Smooth muscle cell (in vitro differentiated cells): Measurements from ENCODE around the gene TRIM41. TPM values are rescaled to one million over a fixed set of nuclear protein-coding genes. Genes with fewer than 3 reads are reported as not detected.
A peak's percentile ranks its signal among the peaks of the same experiment; 100 is the strongest.

Experiments
- DNase-seq: peaks from one replicate; lab custom pipeline; 2025; ENCODE audit not compliant: unreplicated experiment; lab: John Stamatoyannopoulos, UW
- H2AFZ ChIP-seq: fragments of 200-600 bp; sonication (generic); 2 replicates; pipeline ENCODE4 v1.6.0; 2016; ENCODE audit warnings: antibody characterized with exemption, low read depth, mild to moderate bottlenecking
- H3F3A ChIP-seq: fragments of 200-600 bp; sonication (generic); 2 replicates; pipeline ENCODE4 v1.6.0; 2017; ENCODE audit warnings: antibody characterized with exemption, low read depth
- H3K27ac ChIP-seq: fragments of 200-600 bp; sonication (generic); 2 replicates; pipeline ENCODE4 v1.5.1; 2016; ENCODE audit warnings: low read depth, mild to moderate bottlenecking
- H3K27me3 ChIP-seq: fragments of 200-600 bp; sonication (generic); 2 replicates; pipeline ENCODE4 v1.6.1; 2016; ENCODE audit warnings: low read depth, mild to moderate bottlenecking
- H3K36me3 ChIP-seq: fragments of 200-600 bp; sonication (generic); 2 replicates; pipeline ENCODE4 v1.5.1; 2016; ENCODE audit warnings: low read depth
- H3K4me1 ChIP-seq: fragments of 200-600 bp; sonication (generic); 2 replicates; pipeline ENCODE4 v1.5.1; 2016; ENCODE audit warnings: low read depth
- H3K4me2 ChIP-seq: fragments of 200-600 bp; sonication (generic); 2 replicates; pipeline ENCODE4 v1.6.0; 2016; ENCODE audit warnings: mild to moderate bottlenecking
- H3K4me3 ChIP-seq: fragments of 200-600 bp; sonication (generic); 2 replicates; pipeline ENCODE4 v1.5.1; 2016; ENCODE audit warnings: mild to moderate bottlenecking
- H3K79me2 ChIP-seq: fragments of 200-600 bp; sonication (generic); 2 replicates; pipeline ENCODE4 v1.6.0; 2016; ENCODE audit warnings: low read depth, mild to moderate bottlenecking
- H3K9ac ChIP-seq: fragments of 200-600 bp; sonication (generic); 2 replicates; pipeline ENCODE4 v1.6.0; 2016; ENCODE audit warnings: low read depth
- H3K9me3 ChIP-seq: fragments of 200-600 bp; sonication (generic); replicated peaks from 2 replicates; pipeline ENCODE4 v1.5.1; 2016; ENCODE audit warnings: low read depth
- H4K20me1 ChIP-seq: fragments of 200-600 bp; sonication (generic); 2 replicates; pipeline ENCODE4 v1.6.0; 2016; ENCODE audit warnings: low read depth
- WGBS: methylation state at CpG from one replicate; pipeline ENCODE4 v1.1.7; 2016; ENCODE audit warnings: low lambda C conversion rate; 5-methylcytosine and 5-hydroxymethylcytosine counted together
- polyA plus RNA-seq: library from polyadenylated mRNA; unstranded; fragments of >200 nt; fragmentation: Nextera tagmentation; extraction: Ambion mirVana; gene quantifications from 2 replicates; pipeline ENCODE4 v1.2.1, GENCODE V29; 2016
- total RNA-seq: library from RNA; depleted of rRNA; stranded (reverse); fragments of >200 nt; gene quantifications from 2 replicates; pipeline ENCODE4 v1.2.3, GENCODE V29; 2014
- TF ChIP-seq, protein P1 (sequence below): fragments of 200-600 bp; sonication (generic); IDR thresholded peaks from 2 replicates; pipeline ENCODE4 v1.5.1; 2017; ENCODE audit warnings: borderline replicate concordance, mild to moderate bottlenecking, antibody characterized with exemption; ENCODE audit not compliant: insufficient read depth, poor library complexity, severe bottlenecking

TRIM41 gene
- total and polyA plus RNA-seq, 2 experiments from 2014 or later, result 2.4 to 7.5 TPM

DNA sequence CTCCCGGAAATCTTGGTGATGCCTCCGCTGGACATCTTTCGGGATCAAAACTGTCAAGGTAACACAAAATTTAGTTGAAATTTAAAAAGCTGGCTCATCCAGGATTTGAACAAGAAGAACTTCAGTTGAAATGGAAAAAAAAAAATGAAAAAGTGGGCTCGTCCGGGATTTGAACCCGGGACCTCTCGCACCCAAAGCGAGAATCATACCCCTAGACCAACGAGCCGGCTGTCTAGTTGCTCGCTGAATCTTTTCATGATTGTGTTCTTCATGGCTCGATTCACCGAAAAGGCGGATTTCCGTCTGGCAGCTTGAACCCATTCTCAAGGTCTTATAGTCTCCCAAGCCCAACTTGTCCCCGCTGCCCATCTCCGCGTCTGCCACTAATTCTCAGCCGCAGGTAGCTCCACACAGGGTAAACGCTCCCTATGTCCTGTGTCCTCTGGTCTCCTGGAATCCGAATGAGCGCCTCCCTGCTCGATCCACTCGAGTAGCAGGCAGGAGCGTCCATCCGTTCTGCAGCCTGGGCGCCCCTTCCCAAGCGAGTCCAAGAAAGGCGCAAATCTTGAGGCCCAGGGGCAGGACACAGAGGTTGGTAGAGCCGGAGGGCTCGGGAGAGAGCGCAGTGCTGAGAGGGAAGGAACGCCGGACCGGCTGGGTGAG, 34.2 kb upstream of the TRIM41 start:
- H3K4me3 ChIP-seq, result peak overlapping the region; percentile 73
- DNase-seq, result no peak

DNA sequence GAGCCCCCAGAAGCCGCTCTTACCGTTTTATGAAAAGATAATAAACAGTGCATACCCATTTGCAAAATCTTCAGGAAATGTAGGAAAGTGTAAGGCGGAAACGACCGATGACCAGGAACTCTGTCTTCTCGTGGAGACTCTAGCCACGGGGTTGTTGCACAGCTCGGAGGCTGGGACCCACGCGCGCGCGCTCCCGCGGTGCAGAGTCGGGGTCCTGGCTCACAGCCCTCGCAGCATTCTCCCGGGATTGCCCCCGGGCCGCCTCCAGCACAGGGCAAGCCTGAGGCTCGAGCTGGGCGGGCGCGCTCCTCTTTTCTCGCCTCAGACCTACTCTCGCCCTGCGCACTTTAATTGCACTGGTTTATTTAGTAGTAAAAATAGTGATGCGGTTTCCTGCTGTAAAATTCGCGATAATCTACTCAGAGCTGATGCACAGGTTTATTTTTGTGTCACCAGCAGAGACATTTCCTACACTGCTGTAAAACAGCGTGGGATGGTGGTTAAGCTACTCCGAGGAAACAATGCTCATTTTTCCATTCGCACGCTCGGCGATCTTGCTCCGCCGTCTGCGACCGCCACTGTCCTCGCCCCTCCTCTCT, 33.6 kb upstream of the TRIM41 start:
- Histone ChIP-seq H3K27ac (no peak overlapping the region), H3K4me3 (peak overlapping the region; percentile 73), H3F3A (peaks cover 3% of the 10 kb centered on the region), H3K4me2 (peak overlapping the region; percentile 93), H3K36me3 (no peaks in the 10 kb centered on the region), H3K9me3 (no peaks in the 10 kb centered on the region), H3K4me1 (peaks cover 8% of the 10 kb centered on the region), H4K20me1 (no peaks in the 10 kb centered on the region), H2AFZ (peak overlapping the region; percentile 91), H3K79me2 (no peaks in the 10 kb centered on the region), H3K27me3 (no peaks in the 10 kb centered on the region), H3K9ac (peak overlapping the region; percentile 4)
- 1% methylated on average over 40 of the region's 41 CpGs for WGBS
- no peak for DNase-seq
- TF ChIP-seq, protein P1, sequence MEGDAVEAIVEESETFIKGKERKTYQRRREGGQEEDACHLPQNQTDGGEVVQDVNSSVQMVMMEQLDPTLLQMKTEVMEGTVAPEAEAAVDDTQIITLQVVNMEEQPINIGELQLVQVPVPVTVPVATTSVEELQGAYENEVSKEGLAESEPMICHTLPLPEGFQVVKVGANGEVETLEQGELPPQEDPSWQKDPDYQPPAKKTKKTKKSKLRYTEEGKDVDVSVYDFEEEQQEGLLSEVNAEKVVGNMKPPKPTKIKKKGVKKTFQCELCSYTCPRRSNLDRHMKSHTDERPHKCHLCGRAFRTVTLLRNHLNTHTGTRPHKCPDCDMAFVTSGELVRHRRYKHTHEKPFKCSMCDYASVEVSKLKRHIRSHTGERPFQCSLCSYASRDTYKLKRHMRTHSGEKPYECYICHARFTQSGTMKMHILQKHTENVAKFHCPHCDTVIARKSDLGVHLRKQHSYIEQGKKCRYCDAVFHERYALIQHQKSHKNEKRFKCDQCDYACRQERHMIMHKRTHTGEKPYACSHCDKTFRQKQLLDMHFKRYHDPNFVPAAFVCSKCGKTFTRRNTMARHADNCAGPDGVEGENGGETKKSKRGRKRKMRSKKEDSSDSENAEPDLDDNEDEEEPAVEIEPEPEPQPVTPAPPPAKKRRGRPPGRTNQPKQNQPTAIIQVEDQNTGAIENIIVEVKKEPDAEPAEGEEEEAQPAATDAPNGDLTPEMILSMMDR, result no peak

More for the DNA sequence above, 34.2 kb upstream of the TRIM41 start:
- TF ChIP-seq, protein P1, result no peak
- no peaks in the 10 kb centered on the region for H3K27me3 ChIP-seq
- peaks cover 8% of the 10 kb centered on the region for H3K4me1 ChIP-seq
- H3K9ac ChIP-seq, result no peak overlapping the region
- H3K36me3 ChIP-seq, result no peaks in the 10 kb centered on the region
- H4K20me1 ChIP-seq, result no peaks in the 10 kb centered on the region
- WGBS, result 1% methylated on average over 35 of the region's 35 CpGs
- H3K27ac ChIP-seq, result peak overlapping the region; percentile 60
- no peaks in the 10 kb centered on the region for H3K9me3 ChIP-seq
- H3K4me2 ChIP-seq, result peak overlapping the region; percentile 93
- H3F3A ChIP-seq, result peaks cover 3% of the 10 kb centered on the region
- no peaks in the 10 kb centered on the region for H3K79me2 ChIP-seq
- peak overlapping the region; percentile 91 for H2AFZ ChIP-seq

DNA sequence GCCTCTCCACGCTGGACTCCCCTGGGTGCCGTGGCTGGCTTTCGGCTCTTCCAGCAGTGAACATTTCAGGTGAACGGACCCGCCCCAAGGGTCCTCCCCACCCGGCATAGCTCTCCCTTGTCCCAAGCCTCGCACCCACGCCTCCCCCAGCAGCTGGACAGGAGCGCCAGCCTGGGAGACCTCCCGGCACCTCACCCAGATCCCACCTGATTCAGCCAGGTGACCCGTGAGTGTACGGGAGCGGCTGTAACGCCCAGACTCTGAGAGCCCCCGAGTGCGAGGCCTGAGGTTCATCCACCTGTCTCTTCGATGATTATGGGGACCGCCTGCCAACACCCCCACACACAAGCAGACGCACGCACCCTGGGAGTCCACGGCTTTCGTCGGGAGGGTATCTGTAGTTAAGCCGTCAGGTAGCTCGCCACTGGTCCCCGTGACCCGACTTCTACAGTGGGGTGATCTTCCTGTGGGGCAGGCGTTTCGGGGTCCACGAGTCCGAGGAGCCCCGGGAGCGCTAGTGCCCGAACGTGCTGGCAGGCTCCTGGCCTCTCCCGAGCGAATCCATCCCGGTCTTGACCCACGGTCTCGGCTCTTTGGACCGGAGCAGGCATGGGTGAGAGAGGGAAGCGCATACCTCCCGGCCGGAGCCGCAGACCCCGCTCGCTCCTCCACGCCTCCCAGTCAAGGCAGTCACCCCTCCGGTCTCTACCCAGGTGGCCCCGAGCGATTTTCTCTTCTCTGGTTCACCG, 32.9 kb upstream of the TRIM41 start:
- Histone ChIP-seq H4K20me1 (no peaks in the 10 kb centered on the region), H2AFZ (peak overlapping the region; percentile 91), H3K27me3 (no peaks in the 10 kb centered on the region), H3K36me3 (no peaks in the 10 kb centered on the region), H3K4me1 (peaks cover 8% of the 10 kb centered on the region), H3K9me3 (no peaks in the 10 kb centered on the region), H3F3A (peaks cover 3% of the 10 kb centered on the region), H3K9ac (peak overlapping the region; percentile 4), H3K4me2 (peak overlapping the region; percentile 93), H3K4me3 (peak overlapping the region; percentile 73), H3K79me2 (no peaks in the 10 kb centered on the region), H3K27ac (no peak overlapping the region)
- TF ChIP-seq, protein P1, result no peak
- WGBS, result 3% methylated on average over 40 of the region's 52 CpGs
- DNase-seq, result no peak
